Kidney epithelial cell (primary cell): Measurements from ENCODE around the gene CLCA4. TPM values are rescaled to one million over a fixed set of nuclear protein-coding genes. Genes with fewer than 3 reads are reported as not detected.

Experiments used
- DNase-seq: peaks from one replicate; pipeline ENCODE4 v3.0.0-alpha.2; 2010; ENCODE audit warnings: low read depth
- H3K27me3 ChIP-seq: 2 replicates; pipeline ENCODE4 v1.6.0; 2011; ENCODE audit warnings: low read length; ENCODE audit not compliant: control insufficient read depth, insufficient read depth
- H3K36me3 ChIP-seq: 2 replicates; pipeline ENCODE4 v1.5.1; 2011; ENCODE audit warnings: low read length; ENCODE audit not compliant: control insufficient read depth, insufficient read depth
- H3K4me3 ChIP-seq: 2 replicates; pipeline ENCODE4 v1.5.1; 2011; ENCODE audit warnings: low read depth, mild to moderate bottlenecking, control low read depth, low read length
- CTCF ChIP-seq: IDR thresholded peaks from 2 replicates; pipeline ENCODE4 v1.5.1; 2011; ENCODE audit warnings: mild to moderate bottlenecking, moderate library complexity, low read length, control low read depth, inconsistent platforms; ENCODE audit not compliant: insufficient read depth, poor library complexity, severe bottlenecking
- total RNA-seq: library from RNA; depleted of rRNA; stranded (reverse); fragments of >200 nt; gene quantifications from 2 replicates; pipeline ENCODE4 v1.2.3, GENCODE V29; 2015

The CLCA4 gene
- total RNA-seq, 1 donor from 2014 or later, result not detected

- no peak for DNase-seq
- Histone ChIP-seq H3K36me3 (no peaks in the 10 kb centered on the region), H3K27me3 (no peaks in the 10 kb centered on the region), H3K4me3 (no peak overlapping the region)
- TF ChIP-seq CTCF, result no peak
Observed at GRCh38 chr1:86530211-86530845, 16.6 kb upstream of the CLCA4 start.

- Histone ChIP-seq H3K4me3 (no peak overlapping the region), H3K36me3 (no peaks in the 10 kb centered on the region), H3K27me3 (no peaks in the 10 kb centered on the region)
- no peak for DNase-seq
- no peak for TF ChIP-seq CTCF
Observed at GRCh38 chr1:86537928-86538695, 8.8 kb upstream of the CLCA4 start.

GRCh38 chr1:86538775-86539174 is 8.1 kb upstream of the CLCA4 start:
- H3K27me3 ChIP-seq, result no peaks in the 10 kb centered on the region
- no peak for DNase-seq
- no peaks in the 10 kb centered on the region for H3K36me3 ChIP-seq
- no peak overlapping the region for H3K4me3 ChIP-seq
- no peak for TF ChIP-seq CTCF

GRCh38 chr1:86541859-86542258 is 5.0 kb upstream of the CLCA4 start:
- DNase-seq, result no peak
- H3K27me3 ChIP-seq, result no peaks in the 10 kb centered on the region
- TF ChIP-seq CTCF, result no peak
- no peaks in the 10 kb centered on the region for H3K36me3 ChIP-seq
- H3K4me3 ChIP-seq, result no peak overlapping the region

- peak; percentile 37 for DNase-seq
- H3K27me3 ChIP-seq, result no peaks in the 10 kb centered on the region
- no peaks in the 10 kb centered on the region for H3K36me3 ChIP-seq
- no peak for TF ChIP-seq CTCF
- no peak overlapping the region for H3K4me3 ChIP-seq
Observed at GRCh38 chr1:86542631-86543030, 4.2 kb upstream of the CLCA4 start.
